DOHH2 (cell line): ENCODE results near the gene HOXA5.

ENCODE experiments used
- H3F3A ChIP-seq: fragments of 200-600 bp; sonication (generic), shearing (Covaris generic); 2 replicates; pipeline ENCODE4 v1.6.0; 2016; ENCODE audit warnings: antibody characterized with exemption, mild to moderate bottlenecking; ENCODE audit not compliant: control insufficient read depth, insufficient read depth
- H3K27ac ChIP-seq: fragments of 200-600 bp; sonication (generic); 2 replicates; pipeline ENCODE4 v1.5.1; 2014; ENCODE audit warnings: low read depth, mild to moderate bottlenecking, low read length, moderate library complexity
- H3K27me3 ChIP-seq: fragments of 200-600 bp; sonication (generic); 2 replicates; pipeline ENCODE4 v1.6.1; 2014; ENCODE audit warnings: mild to moderate bottlenecking, low read length, mixed read lengths; ENCODE audit not compliant: control insufficient read depth
- H3K36me3 ChIP-seq: fragments of 200-600 bp; sonication (generic); 2 replicates; pipeline ENCODE4 v1.6.1; 2014; ENCODE audit warnings: mild to moderate bottlenecking, low read length, moderate library complexity, mixed read lengths; ENCODE audit not compliant: control insufficient read depth
- H3K4me1 ChIP-seq: fragments of 200-600 bp; sonication (generic); 2 replicates; pipeline ENCODE4 v1.6.1; 2014; ENCODE audit warnings: mild to moderate bottlenecking, low read length, mixed read lengths; ENCODE audit not compliant: control insufficient read depth
- H3K4me2 ChIP-seq: fragments of 200-600 bp; sonication (generic); 2 replicates; pipeline ENCODE4 v1.6.0; 2014; ENCODE audit warnings: mild to moderate bottlenecking, low read length, moderate library complexity
- H3K4me3 ChIP-seq: fragments of 200-600 bp; sonication (generic); 2 replicates; pipeline ENCODE4 v1.5.1; 2014; ENCODE audit warnings: mild to moderate bottlenecking, low read length, mixed read lengths
- H3K79me2 ChIP-seq: fragments of 200-600 bp; sonication (generic); 2 replicates; pipeline ENCODE4 v1.6.1; 2014; ENCODE audit warnings: mild to moderate bottlenecking, low read length, mixed read lengths; ENCODE audit not compliant: control insufficient read depth
- H3K9me2 ChIP-seq: fragments of 200-600 bp; sonication (generic); replicated peaks from 2 replicates; pipeline ENCODE4 v1.6.1; 2014; ENCODE audit warnings: mild to moderate bottlenecking, low read length, mixed read lengths; ENCODE audit not compliant: control insufficient read depth
- H3K9me3 ChIP-seq: fragments of 200-600 bp; sonication (generic); 2 replicates; pipeline ENCODE4 v1.6.1; 2014; ENCODE audit warnings: antibody characterized with exemption, low read length, mixed read lengths; ENCODE audit not compliant: control insufficient read depth, insufficient read depth
- H4K20me1 ChIP-seq: fragments of 200-600 bp; sonication (generic); 2 replicates; pipeline ENCODE4 v1.6.0; 2014; ENCODE audit warnings: low read depth, mild to moderate bottlenecking, antibody characterized with exemption, low read length, moderate library complexity; ENCODE audit not compliant: control insufficient read depth, insufficient read depth
- EZH2phosphoT487 ChIP-seq: fragments of 200-600 bp; sonication (generic); IDR thresholded peaks from 2 replicates; pipeline ENCODE4 v1.6.1; 2017; ENCODE audit warnings: borderline replicate concordance, mild to moderate bottlenecking, antibody characterized with exemption, low read length, moderate library complexity, mixed read lengths
- TF ChIP-seq, protein P1 (sequence below): fragments of 200-600 bp; sonication (generic); IDR thresholded peaks from one replicate; pipeline ENCODE4 v1.5.1; 2014; ENCODE audit warnings: antibody characterized with exemption, mild to moderate bottlenecking, low read depth, low read length; ENCODE audit not compliant: poor library complexity, severe bottlenecking

Gene HOXA5

DNA sequence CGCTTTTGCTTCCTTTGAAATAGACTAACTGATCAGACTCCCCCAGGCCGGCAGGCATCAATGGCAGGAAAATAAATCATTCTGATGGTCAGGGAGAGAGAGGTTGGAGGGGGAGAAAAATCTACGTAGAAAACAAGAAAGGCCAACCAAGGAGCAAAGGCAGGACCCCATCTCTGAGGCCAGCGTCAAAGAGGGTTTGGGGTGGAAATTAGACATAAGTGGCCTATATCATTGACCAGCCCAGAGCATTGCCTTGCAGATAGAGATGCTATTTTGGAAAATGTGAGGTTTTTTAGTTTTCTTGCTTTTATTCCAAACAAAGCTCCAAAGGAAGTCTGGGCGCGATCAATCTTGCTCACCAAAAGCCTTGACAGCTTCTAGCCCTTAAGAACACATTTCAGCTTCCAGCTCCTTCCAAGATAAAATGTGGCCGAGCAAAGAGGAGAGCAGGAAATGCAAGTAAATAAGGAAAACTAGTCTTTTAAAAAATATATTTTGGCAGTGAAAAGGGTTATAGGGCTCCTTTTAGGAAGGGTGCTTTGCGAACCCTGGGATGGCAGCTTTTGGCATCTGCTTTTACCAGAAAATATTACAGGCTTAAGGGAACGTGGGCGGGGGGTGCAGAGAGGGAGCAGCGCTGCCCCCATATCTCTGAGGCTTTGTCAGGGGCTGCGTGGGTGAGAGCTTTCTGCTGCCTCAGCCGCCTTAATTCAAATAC, 39.0 kb downstream of the HOXA5 start:
- no peaks in the 10 kb centered on the region for H3K9me3 ChIP-seq
- H3K79me2 ChIP-seq, result no peaks in the 10 kb centered on the region
- H3F3A ChIP-seq, result peaks cover 4% of the 10 kb centered on the region; the same call in 1 of the 2 replicates
- no peaks in the 10 kb centered on the region for H3K4me1 ChIP-seq
- no peaks in the 10 kb centered on the region for H3K36me3 ChIP-seq
- peaks cover 28% of the 10 kb centered on the region for H3K27me3 ChIP-seq
- no peaks in the 10 kb centered on the region for H3K9me2 ChIP-seq
- H3K4me3 ChIP-seq, result no peak overlapping the region
- no peak overlapping the region for H3K27ac ChIP-seq
- TF ChIP-seq, protein P1, sequence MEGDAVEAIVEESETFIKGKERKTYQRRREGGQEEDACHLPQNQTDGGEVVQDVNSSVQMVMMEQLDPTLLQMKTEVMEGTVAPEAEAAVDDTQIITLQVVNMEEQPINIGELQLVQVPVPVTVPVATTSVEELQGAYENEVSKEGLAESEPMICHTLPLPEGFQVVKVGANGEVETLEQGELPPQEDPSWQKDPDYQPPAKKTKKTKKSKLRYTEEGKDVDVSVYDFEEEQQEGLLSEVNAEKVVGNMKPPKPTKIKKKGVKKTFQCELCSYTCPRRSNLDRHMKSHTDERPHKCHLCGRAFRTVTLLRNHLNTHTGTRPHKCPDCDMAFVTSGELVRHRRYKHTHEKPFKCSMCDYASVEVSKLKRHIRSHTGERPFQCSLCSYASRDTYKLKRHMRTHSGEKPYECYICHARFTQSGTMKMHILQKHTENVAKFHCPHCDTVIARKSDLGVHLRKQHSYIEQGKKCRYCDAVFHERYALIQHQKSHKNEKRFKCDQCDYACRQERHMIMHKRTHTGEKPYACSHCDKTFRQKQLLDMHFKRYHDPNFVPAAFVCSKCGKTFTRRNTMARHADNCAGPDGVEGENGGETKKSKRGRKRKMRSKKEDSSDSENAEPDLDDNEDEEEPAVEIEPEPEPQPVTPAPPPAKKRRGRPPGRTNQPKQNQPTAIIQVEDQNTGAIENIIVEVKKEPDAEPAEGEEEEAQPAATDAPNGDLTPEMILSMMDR, result no peak
- no peak for TF ChIP-seq EZH2phosphoT487
- no peaks in the 10 kb centered on the region for H4K20me1 ChIP-seq
- H3K4me2 ChIP-seq, result no peak overlapping the region

DNA sequence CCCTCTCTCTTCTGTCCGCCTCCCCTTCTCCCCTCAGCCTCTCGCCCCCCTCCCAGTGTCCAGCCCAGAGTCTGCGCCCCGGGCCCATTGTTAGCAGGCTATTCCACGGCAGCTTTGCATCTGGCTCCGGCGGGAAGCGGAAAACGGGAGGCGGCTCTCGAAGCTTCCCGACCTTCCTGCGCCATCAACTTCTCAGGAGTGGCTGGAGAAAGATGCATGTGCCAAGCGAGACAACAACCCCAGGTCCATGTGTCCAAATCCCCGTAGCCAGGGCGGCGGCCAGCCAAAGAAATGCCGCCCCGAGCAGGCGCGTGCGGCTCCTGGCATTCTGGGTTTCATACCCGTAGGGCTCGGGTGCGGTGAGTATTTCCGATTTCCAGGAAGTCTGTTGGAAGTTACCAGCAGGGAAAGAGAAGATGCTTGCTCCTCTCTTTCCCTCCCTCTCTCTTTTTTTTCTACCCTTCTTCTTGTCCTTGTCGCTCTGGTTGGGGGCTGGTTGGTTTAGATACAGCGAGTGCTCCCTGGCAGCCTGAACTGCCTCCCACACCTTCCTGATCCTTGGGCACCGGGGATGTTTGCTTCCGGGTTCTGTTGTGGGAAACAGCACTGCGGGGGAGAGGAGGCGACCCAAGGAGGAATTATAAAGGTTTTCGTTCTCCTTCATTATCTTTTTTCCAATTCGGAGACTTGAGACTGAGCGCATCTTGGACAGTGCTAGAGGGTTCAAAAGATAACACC, 39.8 kb downstream of the HOXA5 start:
- Histone ChIP-seq H3K4me3 (no peak overlapping the region), H3F3A (peaks cover 5% of the 10 kb centered on the region; the same call in 1 of the 2 replicates), H3K4me2 (no peak overlapping the region), H3K9me3 (no peaks in the 10 kb centered on the region), H3K4me1 (no peaks in the 10 kb centered on the region), H3K27me3 (peaks cover 28% of the 10 kb centered on the region), H3K27ac (no peak overlapping the region), H3K36me3 (no peaks in the 10 kb centered on the region), H3K79me2 (no peaks in the 10 kb centered on the region), H4K20me1 (no peaks in the 10 kb centered on the region), H3K9me2 (no peaks in the 10 kb centered on the region)
- TF ChIP-seq, protein P1, result no peak
- TF ChIP-seq EZH2phosphoT487, result no peak

DNA sequence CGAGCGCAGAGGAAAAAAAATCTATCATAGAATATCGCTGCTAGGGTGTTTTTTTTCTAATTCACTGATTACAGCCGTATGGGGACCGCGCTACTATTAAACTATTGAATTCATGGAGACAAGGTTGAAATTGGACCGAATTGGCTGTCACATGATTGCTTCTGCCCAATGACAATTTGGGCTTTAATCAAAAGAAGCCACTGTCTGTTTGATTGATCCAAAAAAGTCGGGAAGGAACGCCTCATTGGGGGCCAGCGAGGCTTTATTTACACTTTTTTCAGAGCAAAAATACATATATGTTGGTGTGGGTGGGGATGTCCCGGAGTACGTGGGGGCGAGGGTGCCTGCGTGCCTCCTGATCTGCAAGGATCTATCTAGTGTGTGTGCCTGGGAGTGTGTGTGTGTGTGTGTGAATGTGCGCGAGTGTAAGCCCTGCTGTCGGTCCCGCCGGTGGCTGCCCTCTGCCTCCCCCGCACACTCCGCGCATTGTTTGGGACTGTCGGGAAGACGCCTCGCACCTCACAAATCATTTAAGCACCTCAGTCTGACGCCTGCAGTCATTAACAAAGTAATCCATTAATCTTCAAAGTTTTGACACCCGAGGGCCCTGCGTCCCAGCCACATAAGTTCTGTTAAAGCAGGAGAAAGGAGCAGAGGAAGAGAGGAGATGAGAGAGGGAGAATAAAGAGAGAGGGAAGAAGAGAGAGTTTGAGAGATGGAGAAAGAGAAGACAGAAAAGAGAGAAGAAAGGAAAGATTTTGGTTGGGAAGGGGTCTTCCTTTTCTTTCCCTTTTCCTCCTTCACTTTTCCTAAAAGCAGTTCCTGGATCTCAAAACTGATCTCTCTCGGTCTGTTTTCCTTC, 40.7 kb downstream of the HOXA5 start, which contains the start of gene HOXA2:
TSS of gene HOXA2 (minus strand) at position 103 of the 862 bp plus-strand sequence. CDS start 183 bp downstream, outside the sequence.
- Histone ChIP-seq H3K4me3 (no peak within 1 kb of the TSS), H3K4me1 (no peaks in the 10 kb centered on the region), H3K9me3 (no peaks in the 10 kb centered on the region), H3K79me2 (peaks cover 3% of the 10 kb centered on the region; the same call in 1 of the 2 replicates), H3K4me2 (no peak within 1 kb of the TSS), H3K27ac (no peak within 1 kb of the TSS), H3K27me3 (peaks cover 28% of the 10 kb centered on the region), H3F3A (peaks cover 5% of the 10 kb centered on the region; the same call in 1 of the 2 replicates), H3K36me3 (no peaks in the 10 kb centered on the region), H3K9me2 (no peaks in the 10 kb centered on the region), H4K20me1 (no peaks in the 10 kb centered on the region)
- TF ChIP-seq, protein P1, result no peak
- peak; percentile 84; the same call in 1 of the 2 replicates for TF ChIP-seq EZH2phosphoT487
